Subcutaneous adipose tissue (tissue), 4 donors: Measurements from ENCODE around the gene SCAMP1. TPM values are rescaled to one million over a fixed set of nuclear protein-coding genes. Genes with fewer than 3 reads are reported as not detected.

Source experiments
- total RNA-seq, 4 donors: library from RNA; depleted of rRNA; stranded (reverse); fragments of >200 nt; gene quantifications; one replicate each; pipeline ENCODE4 v1.1.0, GENCODE V29; 2016
- TF ChIP-seq, protein P1 (sequence below): fragments of 450-650 bp; IDR thresholded peaks from one replicate; pipeline ENCODE4 v1.5.1; 2016; ENCODE audit warnings: low read depth, mild to moderate bottlenecking, control low read depth, antibody characterized with exemption, moderate library complexity

SCAMP1 gene
- total RNA-seq, 4 donors from 2014 or later: 27.5 to 41.3 (median 34.0) TPM

GRCh38 chr5:78511121-78511906 lies 150.9 kb downstream of the SCAMP1 start:
- TF ChIP-seq, protein P1, sequence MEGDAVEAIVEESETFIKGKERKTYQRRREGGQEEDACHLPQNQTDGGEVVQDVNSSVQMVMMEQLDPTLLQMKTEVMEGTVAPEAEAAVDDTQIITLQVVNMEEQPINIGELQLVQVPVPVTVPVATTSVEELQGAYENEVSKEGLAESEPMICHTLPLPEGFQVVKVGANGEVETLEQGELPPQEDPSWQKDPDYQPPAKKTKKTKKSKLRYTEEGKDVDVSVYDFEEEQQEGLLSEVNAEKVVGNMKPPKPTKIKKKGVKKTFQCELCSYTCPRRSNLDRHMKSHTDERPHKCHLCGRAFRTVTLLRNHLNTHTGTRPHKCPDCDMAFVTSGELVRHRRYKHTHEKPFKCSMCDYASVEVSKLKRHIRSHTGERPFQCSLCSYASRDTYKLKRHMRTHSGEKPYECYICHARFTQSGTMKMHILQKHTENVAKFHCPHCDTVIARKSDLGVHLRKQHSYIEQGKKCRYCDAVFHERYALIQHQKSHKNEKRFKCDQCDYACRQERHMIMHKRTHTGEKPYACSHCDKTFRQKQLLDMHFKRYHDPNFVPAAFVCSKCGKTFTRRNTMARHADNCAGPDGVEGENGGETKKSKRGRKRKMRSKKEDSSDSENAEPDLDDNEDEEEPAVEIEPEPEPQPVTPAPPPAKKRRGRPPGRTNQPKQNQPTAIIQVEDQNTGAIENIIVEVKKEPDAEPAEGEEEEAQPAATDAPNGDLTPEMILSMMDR: no peak

GRCh38 chr5:78512435-78512834 lies 152.0 kb downstream of the SCAMP1 start:
- TF ChIP-seq, protein P1: no peak

DNA sequence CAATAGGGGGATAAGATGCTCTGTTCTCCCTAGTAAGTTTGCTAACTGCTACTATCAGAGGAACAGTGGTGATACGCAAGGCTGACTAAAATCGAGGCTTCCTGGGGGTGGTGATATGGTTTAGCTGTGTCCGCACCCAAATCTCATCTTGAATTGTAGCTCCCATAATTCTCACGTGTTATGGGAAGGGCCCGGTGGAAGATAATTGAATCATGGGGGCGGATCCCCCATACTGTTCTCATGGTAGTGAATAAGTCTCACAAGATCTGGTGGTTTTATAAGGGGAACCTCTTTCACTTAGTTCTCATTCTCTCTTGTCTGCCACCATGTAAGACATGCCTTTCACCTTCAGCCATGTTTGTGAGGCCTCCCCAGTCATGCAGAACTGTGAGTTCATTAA lies 153.0 kb downstream of the SCAMP1 start:
- TF ChIP-seq, protein P1: no peak

DNA sequence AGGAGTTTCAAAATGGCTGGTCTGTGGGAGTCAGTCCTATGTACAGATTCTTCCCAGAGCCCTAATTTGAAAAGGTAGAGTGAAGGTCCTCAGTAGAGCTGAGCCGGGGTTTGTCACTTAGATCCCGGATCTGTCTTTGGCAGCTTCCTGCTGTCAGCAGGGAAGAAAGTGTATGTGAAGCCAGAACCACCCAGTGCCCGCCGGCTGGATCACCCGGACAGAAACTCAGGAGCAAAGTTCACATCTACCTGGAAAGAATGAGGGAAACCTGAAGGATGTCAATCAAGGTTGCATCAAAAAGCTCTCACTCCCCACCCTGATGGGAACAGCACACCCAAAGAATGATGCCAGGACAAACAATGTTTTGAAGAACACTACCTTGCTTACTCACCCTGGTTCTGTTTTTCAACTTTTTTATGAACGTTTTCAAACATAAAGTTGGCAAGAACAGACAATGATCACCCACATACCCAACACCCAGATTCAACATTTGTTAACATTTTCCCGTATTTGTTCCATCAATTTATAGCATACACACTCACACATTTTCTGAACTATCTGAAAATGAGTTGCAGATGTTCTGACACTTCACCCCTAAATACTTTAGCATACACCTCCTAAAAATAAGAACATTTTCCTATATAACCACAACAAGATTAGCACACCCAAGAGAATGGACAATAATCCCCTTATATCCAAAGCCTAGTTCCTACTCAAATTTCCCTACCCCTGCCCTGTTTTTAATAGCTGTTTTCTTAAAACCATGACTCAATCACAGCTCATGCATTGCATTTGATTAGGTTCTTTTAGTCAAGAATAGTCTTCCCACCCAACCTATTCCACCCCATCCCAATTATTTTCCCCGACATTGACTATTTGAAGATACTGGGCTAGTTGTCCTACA lies 154.3 kb downstream of the SCAMP1 start:
- TF ChIP-seq, protein P1: no peak

DNA sequence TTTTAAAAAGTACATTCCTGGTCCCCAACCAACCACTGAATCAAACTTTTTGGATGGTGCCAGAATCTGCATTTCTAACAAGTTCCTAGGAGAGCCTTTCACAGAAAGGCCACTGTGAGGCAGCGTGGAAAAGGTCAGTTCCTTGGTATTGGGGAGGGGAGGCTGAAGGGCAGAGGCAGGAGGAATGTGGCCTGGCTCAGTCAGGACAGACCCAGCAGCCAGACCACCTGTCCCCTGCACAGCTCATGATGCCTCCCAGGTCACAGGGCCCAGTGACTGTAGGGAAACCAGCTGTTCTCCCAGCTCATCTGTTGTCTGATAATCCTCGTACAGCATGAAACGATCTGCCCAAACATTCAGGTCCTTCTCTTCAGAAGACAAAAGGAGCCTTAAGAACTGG lies 155.3 kb downstream of the SCAMP1 start:
- TF ChIP-seq, protein P1: no peak

DNA sequence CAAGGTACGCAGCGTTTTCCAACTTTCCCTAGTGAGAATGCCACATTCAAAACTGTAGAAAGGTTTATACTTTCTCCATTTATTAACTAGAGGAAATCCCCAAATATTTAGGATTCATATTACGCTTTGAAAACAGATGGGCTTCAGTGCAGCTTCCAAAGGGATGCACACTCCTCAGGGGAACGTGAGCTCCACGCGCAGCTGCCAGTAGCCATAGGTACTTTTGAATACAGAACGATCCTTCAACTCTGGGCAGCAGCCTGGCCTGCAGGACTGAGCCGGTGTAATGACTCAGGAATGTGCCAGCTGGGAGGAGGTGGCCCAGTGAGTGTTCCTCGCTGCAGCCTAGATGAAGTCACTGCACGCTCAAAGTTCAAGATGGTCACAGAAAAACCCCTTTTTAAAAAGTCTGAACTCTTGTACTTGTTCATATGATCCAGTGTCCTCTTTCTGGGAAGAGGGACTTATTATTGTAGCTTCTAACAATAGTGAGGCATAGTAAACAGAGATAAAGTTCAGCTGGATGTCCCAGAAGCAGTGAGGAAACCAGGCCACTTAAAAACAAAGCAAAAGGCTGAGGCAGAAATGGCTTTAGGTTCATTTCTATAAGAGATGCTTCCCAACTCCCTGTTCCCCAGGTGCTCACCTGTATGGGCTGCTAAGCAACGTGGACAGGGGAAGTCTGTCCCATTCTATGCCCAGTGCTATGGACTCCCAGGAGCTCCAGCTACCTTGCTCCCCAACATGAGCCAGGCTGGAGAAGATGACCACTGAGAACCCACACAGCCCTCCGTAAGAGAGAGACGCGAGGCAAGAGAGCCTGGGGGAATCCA lies 158.2 kb downstream of the SCAMP1 start:
- TF ChIP-seq, protein P1: no peak
